Mesenchymal stem cell (in vitro differentiated cells and primary cell): ENCODE results near the gene FGFR2.

Source experiments
- DNase-seq: peaks from one replicate; pipeline ENCODE4 v3.0.0-alpha.2; 2013
- H2AFZ ChIP-seq: one replicate; pipeline ENCODE4 v1.6.1; 2013; ENCODE audit warnings: low read depth, mild to moderate bottlenecking, control low read depth, inconsistent platforms, low read length, moderate library complexity
- H2AK5ac ChIP-seq: 2 replicates; pipeline ENCODE4 v1.6.1; 2013; ENCODE audit warnings: low read length, moderate library complexity, mild to moderate bottlenecking, inconsistent platforms; ENCODE audit not compliant: severe bottlenecking
- H2BK120ac ChIP-seq: one replicate; pipeline ENCODE4 v1.6.1; 2013; ENCODE audit warnings: low read depth, mild to moderate bottlenecking, inconsistent platforms, low read length, moderate library complexity
- H2BK12ac ChIP-seq, 2 experiments: one replicate each; pipeline ENCODE4 v1.6.1; 2013; ENCODE audit warnings: inconsistent platforms in 2 of 2, low read length in 2 of 2, mild to moderate bottlenecking in 2 of 2, moderate library complexity in 2 of 2, control low read depth in 1 of 2
- H2BK15ac ChIP-seq: one replicate; pipeline ENCODE4 v1.6.1; 2013; ENCODE audit warnings: mild to moderate bottlenecking, low read depth, inconsistent platforms; ENCODE audit not compliant: poor library complexity, severe bottlenecking
- H2BK5ac ChIP-seq: 2 replicates; pipeline ENCODE4 v1.6.1; 2013; ENCODE audit warnings: low read depth, mild to moderate bottlenecking, low read length, control low read depth, inconsistent platforms; ENCODE audit not compliant: poor library complexity, severe bottlenecking
- H3K14ac ChIP-seq, 2 experiments: one replicate each; pipeline ENCODE4 v1.6.1; 2013; ENCODE audit warnings: inconsistent platforms in 2 of 2, low read length in 2 of 2, control low read depth in 1 of 2, mild to moderate bottlenecking in 1 of 2, moderate library complexity in 1 of 2
- H3K18ac ChIP-seq, 2 experiments: one replicate each; pipeline ENCODE4 v1.6.1; 2013; ENCODE audit warnings: inconsistent platforms in 2 of 2, low read length in 2 of 2, control low read depth in 1 of 2, low read depth in 1 of 2, mild to moderate bottlenecking in 1 of 2
- H3K23ac ChIP-seq, 2 experiments: one replicate each; pipeline ENCODE4 v1.6.1; 2013; ENCODE audit warnings: inconsistent platforms in 2 of 2, low read length in 2 of 2, mild to moderate bottlenecking in 2 of 2, moderate library complexity in 2 of 2, control low read depth in 1 of 2
- H3K27ac ChIP-seq: 2 replicates; pipeline ENCODE4 v1.5.1; 2013; ENCODE audit warnings: mild to moderate bottlenecking, moderate library complexity, low read length, control low read depth, inconsistent platforms; ENCODE audit not compliant: poor library complexity, severe bottlenecking
- H3K27me3 ChIP-seq, 2 experiments: 2 replicates each; pipeline versions ENCODE4 v1.6.1 to v1.7.0; 2013; ENCODE audit warnings: low read length in 2 of 2, mild to moderate bottlenecking in 2 of 2, moderate library complexity in 2 of 2, control low read depth in 1 of 2, inconsistent platforms in 1 of 2; ENCODE audit not compliant: control insufficient read depth in 1 of 2, insufficient read depth in 1 of 2
- H3K36me3 ChIP-seq, 2 experiments: 2 replicates each; pipeline versions ENCODE4 v1.6.1 to v1.7.0; 2013; ENCODE audit warnings: low read length in 2 of 2, control low read depth in 1 of 2, inconsistent platforms in 1 of 2, low read depth in 1 of 2, mild to moderate bottlenecking in 1 of 2; ENCODE audit not compliant: insufficient read depth in 2 of 2, control insufficient read depth in 1 of 2
- H3K4ac ChIP-seq, 2 experiments: one replicate each; pipeline ENCODE4 v1.6.1; 2013; ENCODE audit warnings: inconsistent platforms in 2 of 2, low read length in 2 of 2, mild to moderate bottlenecking in 2 of 2, moderate library complexity in 2 of 2, control low read depth in 1 of 2, low read depth in 1 of 2
- H3K4me1 ChIP-seq: 2 replicates; pipeline ENCODE4 v1.6.1; 2013; ENCODE audit warnings: low read depth, low read length, control low read depth; ENCODE audit not compliant: control insufficient read depth, insufficient read depth
- H3K4me2 ChIP-seq: 2 replicates; pipeline ENCODE4 v1.6.1; 2013; ENCODE audit warnings: low read length, mild to moderate bottlenecking, inconsistent platforms; ENCODE audit not compliant: poor library complexity, severe bottlenecking
- H3K4me3 ChIP-seq, 2 experiments: 2 replicates each; pipeline versions ENCODE4 v1.5.1 to v1.7.0; 2013; ENCODE audit warnings: low read length in 2 of 2, mild to moderate bottlenecking in 2 of 2, control low read depth in 1 of 2, low read depth in 1 of 2; ENCODE audit not compliant: insufficient read depth in 1 of 2
- H3K79me1 ChIP-seq: replicated peaks from 2 replicates; pipeline ENCODE4 v1.6.1; 2013; ENCODE audit warnings: mild to moderate bottlenecking, control low read depth, low read length, inconsistent platforms; ENCODE audit not compliant: poor library complexity, severe bottlenecking
- H3K9ac ChIP-seq: 2 replicates; pipeline ENCODE4 v1.7.0; 2013; ENCODE audit warnings: mild to moderate bottlenecking, low read length, moderate library complexity
- H3K9me3 ChIP-seq: 2 replicates; pipeline ENCODE4 v1.7.0; 2013; ENCODE audit warnings: mild to moderate bottlenecking, low read length; ENCODE audit not compliant: control insufficient read depth
- H4K8ac ChIP-seq: one replicate; pipeline ENCODE4 v1.6.1; 2013; ENCODE audit warnings: inconsistent platforms, mild to moderate bottlenecking, low read length, moderate library complexity
- H4K91ac ChIP-seq: one replicate; pipeline ENCODE4 v1.6.1; 2013; ENCODE audit warnings: mild to moderate bottlenecking, low read length, inconsistent platforms
- WGBS: methylation state at CpG from one replicate; pipeline ENCODE4 v1.1.7; 2013; ENCODE audit warnings: mixed read lengths; 5-methylcytosine and 5-hydroxymethylcytosine counted together

Gene FGFR2

GRCh38 chr10:121466424-121466823, 131.8 kb downstream of the FGFR2 start:
- Histone ChIP-seq H3K9ac (no peak overlapping the region), H3K14ac (no peak overlapping the region), H2AFZ (no peak overlapping the region), H3K4ac (no peak overlapping the region), H3K4me1 (no peaks in the 10 kb centered on the region), H4K8ac (no peak overlapping the region), H3K18ac (no peak overlapping the region), H4K91ac (no peak overlapping the region), H2AK5ac (no peak overlapping the region), H2BK15ac (no peak overlapping the region), H2BK5ac (no peak overlapping the region), H3K9me3 (no peaks in the 10 kb centered on the region), H2BK120ac (no peak overlapping the region), H3K27me3 (peaks cover 0 to 27% of the 10 kb centered on the region in 2 experiments), H3K23ac (no peak overlapping the region), H3K4me2 (no peak overlapping the region), H3K4me3 (no peak overlapping the region), H3K27ac (no peak overlapping the region), H3K36me3 (no peaks in the 10 kb centered on the region), H3K79me1 (no peaks in the 10 kb centered on the region), H2BK12ac (no peak overlapping the region)
- WGBS, result 66% methylated on average over 4 of the region's 4 CpGs
- no peak for DNase-seq

GRCh38 chr10:121465215-121465614, 133.0 kb downstream of the FGFR2 start:
- Histone ChIP-seq H3K36me3 (no peaks in the 10 kb centered on the region), H3K4me2 (no peak overlapping the region), H3K27me3 (peaks cover 0 to 27% of the 10 kb centered on the region in 2 experiments), H3K9ac (no peak overlapping the region), H3K27ac (no peak overlapping the region), H3K4me3 (no peak overlapping the region), H2AFZ (no peak overlapping the region), H3K23ac (no peak overlapping the region), H2BK120ac (no peak overlapping the region), H4K91ac (no peak overlapping the region), H4K8ac (no peak overlapping the region), H3K14ac (no peak overlapping the region), H3K4ac (no peak overlapping the region), H2BK15ac (no peak overlapping the region), H3K9me3 (no peaks in the 10 kb centered on the region), H3K79me1 (no peaks in the 10 kb centered on the region), H2AK5ac (no peak overlapping the region), H2BK12ac (no peak overlapping the region), H2BK5ac (no peak overlapping the region), H3K18ac (no peak overlapping the region), H3K4me1 (peaks cover 3% of the 10 kb centered on the region)
- 85% methylated on average over 13 of the region's 14 CpGs for WGBS
- no peak for DNase-seq

GRCh38 chr10:121464517-121464916, 133.7 kb downstream of the FGFR2 start:
- no peak overlapping the region for H2AK5ac ChIP-seq
- H3K9ac ChIP-seq, result no peak overlapping the region
- H4K91ac ChIP-seq, result no peak overlapping the region
- no peaks in the 10 kb centered on the region for H3K36me3 ChIP-seq
- DNase-seq, result no peak
- 77% methylated on average over 2 of the region's 2 CpGs for WGBS
- H3K27me3 ChIP-seq, result peaks cover 0 to 27% of the 10 kb centered on the region in 2 experiments
- no peak overlapping the region for H2BK5ac ChIP-seq
- H3K4ac ChIP-seq, result no peak overlapping the region
- H2BK120ac ChIP-seq, result no peak overlapping the region
- no peaks in the 10 kb centered on the region for H3K79me1 ChIP-seq
- peaks cover 8% of the 10 kb centered on the region for H3K4me1 ChIP-seq
- no peak overlapping the region for H3K14ac ChIP-seq
- H3K4me2 ChIP-seq, result no peak overlapping the region
- no peak overlapping the region for H3K18ac ChIP-seq
- no peak overlapping the region for H3K23ac ChIP-seq
- H3K27ac ChIP-seq, result no peak overlapping the region
- no peak overlapping the region for H3K4me3 ChIP-seq
- H2BK12ac ChIP-seq, result no peak overlapping the region
- H2AFZ ChIP-seq, result no peak overlapping the region
- no peaks in the 10 kb centered on the region for H3K9me3 ChIP-seq
- H2BK15ac ChIP-seq, result no peak overlapping the region
- no peak overlapping the region for H4K8ac ChIP-seq

- Histone ChIP-seq H2BK5ac (no peak overlapping the region), H2AFZ (no peak overlapping the region), H2BK120ac (no peak overlapping the region), H3K9me3 (no peaks in the 10 kb centered on the region), H3K4me3 (no peak overlapping the region), H3K27me3 (peaks cover 0 to 24% of the 10 kb centered on the region in 2 experiments), H4K91ac (no peak overlapping the region), H3K4me2 (no peak overlapping the region), H3K23ac (no peak overlapping the region), H3K4me1 (peaks cover 17% of the 10 kb centered on the region), H2BK15ac (no peak overlapping the region), H3K36me3 (no peaks in the 10 kb centered on the region), H3K27ac (no peak overlapping the region), H3K18ac (no peak overlapping the region), H3K14ac (no peak overlapping the region), H2AK5ac (no peak overlapping the region), H4K8ac (no peak overlapping the region), H3K4ac (no peak overlapping the region), H3K79me1 (no peaks in the 10 kb centered on the region), H3K9ac (no peak overlapping the region), H2BK12ac (no peak overlapping the region)
- 100% methylated on average over 1 of the region's 2 CpGs for WGBS
- no peak for DNase-seq
These were observed 135.3 kb downstream of the FGFR2 start for GRCh38 chr10:121462955-121463354.
